Rectal smooth muscle tissue (tissue), 1 donor: Measurements from ENCODE around the gene S100A11.

ENCODE experiments used
- H3K27ac ChIP-seq: one replicate; pipeline ENCODE4 v1.7.0; 2013; ENCODE audit warnings: low read depth, low read length, inconsistent platforms
- H3K27me3 ChIP-seq: one replicate; pipeline ENCODE4 v1.7.0; 2013; ENCODE audit warnings: low read length; ENCODE audit not compliant: control insufficient read depth, insufficient read depth
- H3K36me3 ChIP-seq: one replicate; pipeline ENCODE4 v1.7.0; 2013; ENCODE audit warnings: low read length; ENCODE audit not compliant: control insufficient read depth, insufficient read depth
- H3K4me1 ChIP-seq: one replicate; pipeline ENCODE4 v1.7.0; 2013; ENCODE audit warnings: low read length; ENCODE audit not compliant: control insufficient read depth, insufficient read depth
- H3K4me3 ChIP-seq: one replicate; pipeline ENCODE4 v1.7.0; 2013; ENCODE audit warnings: low read length
- H3K9ac ChIP-seq: one replicate; pipeline ENCODE4 v1.7.0; 2013; ENCODE audit warnings: low read length

Gene S100A11

DNA sequence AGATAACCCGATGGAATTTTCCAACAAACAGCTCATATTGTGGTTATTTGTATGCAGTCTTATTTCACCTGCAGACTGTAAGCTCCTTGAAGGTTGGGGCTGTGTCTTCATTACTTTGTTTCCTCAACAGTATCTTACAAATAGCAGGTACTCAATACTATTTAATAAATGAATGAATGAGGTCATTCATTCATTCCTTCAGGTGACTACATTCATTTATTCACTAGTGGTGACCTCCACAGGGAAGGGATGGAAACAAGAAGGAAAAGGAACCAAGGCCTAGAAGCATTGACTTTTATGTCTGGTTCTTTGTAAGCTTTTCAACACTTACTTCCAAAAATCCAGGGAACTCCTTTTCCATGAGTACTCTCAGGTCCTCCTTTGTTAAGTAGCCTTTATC is 51.0 kb downstream of the S100A11 start:
- H3K4me1 ChIP-seq, result peaks cover 21% of the 10 kb centered on the region
- H3K36me3 ChIP-seq, result peaks cover 19% of the 10 kb centered on the region

DNA sequence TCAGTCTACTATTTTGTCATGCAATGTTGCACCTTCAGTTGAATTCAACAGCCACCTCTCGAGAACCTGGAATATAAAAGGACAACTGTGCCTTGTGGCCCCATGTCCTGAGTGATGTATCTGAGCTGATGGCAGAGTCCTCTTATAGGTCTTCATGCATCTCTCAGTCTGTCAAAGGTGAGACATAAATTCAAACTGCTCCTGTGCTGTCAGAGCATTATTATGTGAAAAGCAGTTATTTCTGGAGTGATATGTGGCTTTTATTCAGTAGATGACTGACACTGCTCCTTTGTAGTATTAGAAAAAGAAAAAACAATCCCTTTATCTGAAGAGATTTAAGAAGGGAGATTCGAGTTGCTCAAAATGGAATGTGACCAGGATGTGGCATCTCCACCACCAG is 51.5 kb downstream of the S100A11 start:
- no peak overlapping the region for H3K9ac ChIP-seq
- no peak overlapping the region for H3K27ac ChIP-seq
- H3K27me3 ChIP-seq, result no peaks in the 10 kb centered on the region
- peaks cover 16% of the 10 kb centered on the region for H3K4me1 ChIP-seq
- H3K36me3 ChIP-seq, result peaks cover 19% of the 10 kb centered on the region
- no peak overlapping the region for H3K4me3 ChIP-seq

More for the DNA sequence above, 51.0 kb downstream of the S100A11 start:
- Histone ChIP-seq H3K9ac (no peak overlapping the region), H3K27ac (no peak overlapping the region), H3K27me3 (no peaks in the 10 kb centered on the region), H3K4me3 (no peak overlapping the region)

DNA sequence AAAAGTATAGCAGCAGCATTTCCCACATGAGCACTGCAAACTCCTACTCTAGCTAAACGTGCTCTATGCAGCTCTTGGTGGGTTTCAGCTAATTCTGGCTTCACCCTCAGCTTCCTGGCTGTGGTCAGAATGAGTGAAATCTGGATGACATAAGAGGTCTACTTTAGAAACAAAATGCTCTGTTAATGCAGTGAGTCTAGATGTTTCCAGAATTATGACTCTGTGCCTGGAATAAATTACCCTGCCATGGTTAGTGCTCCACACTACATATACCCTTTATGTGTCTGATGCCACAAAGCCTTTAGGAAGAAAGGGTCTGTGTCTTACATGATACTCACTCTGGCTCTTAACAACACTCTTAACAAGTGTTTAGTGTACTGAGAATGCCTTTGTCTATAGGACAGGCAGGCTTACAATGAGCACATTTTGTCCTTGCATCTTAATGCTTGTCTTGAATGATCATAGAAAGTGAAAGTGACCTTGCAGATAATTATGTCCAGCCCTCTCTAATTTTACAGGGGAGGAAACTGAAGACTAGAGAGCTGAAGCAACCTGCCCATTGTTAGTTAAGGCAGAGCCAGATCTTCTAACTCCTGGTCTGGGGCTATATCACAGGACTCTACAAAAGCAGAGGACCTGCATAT is 52.4 kb downstream of the S100A11 start:
- Histone ChIP-seq H3K27ac (no peak overlapping the region), H3K4me3 (no peak overlapping the region), H3K4me1 (peaks cover 9% of the 10 kb centered on the region), H3K9ac (no peak overlapping the region), H3K36me3 (peaks cover 19% of the 10 kb centered on the region), H3K27me3 (no peaks in the 10 kb centered on the region)
